HFFc6 (cell line): ENCODE measurements around the gene SCNM1. TPM values are rescaled to one million over a fixed set of nuclear protein-coding genes. Genes with fewer than 3 reads are reported as not detected.

Source experiments
- DNase-seq: peaks from one replicate; pipeline ENCODE4 v3.0.0-alpha.2; 2018
- H3K27ac Mint-ChIP-seq: 2 replicates; pipeline ENCODE4 v1.8.0; 2020; ENCODE audit warnings: mild to moderate bottlenecking, mixed read lengths
- H3K27me3 Mint-ChIP-seq: 2 replicates; pipeline ENCODE4 v1.8.0; 2021; ENCODE audit warnings: mild to moderate bottlenecking, moderate library complexity, mixed read lengths; ENCODE audit not compliant: insufficient read depth
- H3K36me3 Mint-ChIP-seq: 2 replicates; pipeline ENCODE4 v1.8.0; 2021; ENCODE audit warnings: low read depth, mixed read lengths
- H3K4me1 Mint-ChIP-seq: 2 replicates; pipeline ENCODE4 v1.8.0; 2020; ENCODE audit warnings: low read depth, mixed read lengths
- H3K4me3 Mint-ChIP-seq: 2 replicates; pipeline ENCODE4 v1.8.0; 2020; ENCODE audit warnings: mild to moderate bottlenecking, moderate library complexity, mixed read lengths
- H3K9me3 Mint-ChIP-seq: 2 replicates; pipeline ENCODE4 v1.8.0; 2020; ENCODE audit warnings: mild to moderate bottlenecking, mixed read lengths
- total RNA-seq, 6 experiments: library from RNA; stranded (reverse); fragmentation: NEBNext Ultra II Directional; extraction: Animal tissue kit (Norgen Biotek cat#: 25700); gene quantifications; 2 replicates in 1 of 6; 3 replicates in 5 of 6; pipeline ENCODE4 v1.2.3, GENCODE V29; 2021
- TF ChIP-seq, protein P1 (sequence below): fragments of 200-600 bp; sonication (generic); IDR thresholded peaks from 2 replicates; pipeline ENCODE4 v1.5.0; 2021; ENCODE audit warnings: antibody characterized with exemption, mild to moderate bottlenecking

SCNM1 gene
- total RNA-seq, 6 experiments from 2014 or later = 38.4 to 45.7 (median 41.5) TPM

DNA sequence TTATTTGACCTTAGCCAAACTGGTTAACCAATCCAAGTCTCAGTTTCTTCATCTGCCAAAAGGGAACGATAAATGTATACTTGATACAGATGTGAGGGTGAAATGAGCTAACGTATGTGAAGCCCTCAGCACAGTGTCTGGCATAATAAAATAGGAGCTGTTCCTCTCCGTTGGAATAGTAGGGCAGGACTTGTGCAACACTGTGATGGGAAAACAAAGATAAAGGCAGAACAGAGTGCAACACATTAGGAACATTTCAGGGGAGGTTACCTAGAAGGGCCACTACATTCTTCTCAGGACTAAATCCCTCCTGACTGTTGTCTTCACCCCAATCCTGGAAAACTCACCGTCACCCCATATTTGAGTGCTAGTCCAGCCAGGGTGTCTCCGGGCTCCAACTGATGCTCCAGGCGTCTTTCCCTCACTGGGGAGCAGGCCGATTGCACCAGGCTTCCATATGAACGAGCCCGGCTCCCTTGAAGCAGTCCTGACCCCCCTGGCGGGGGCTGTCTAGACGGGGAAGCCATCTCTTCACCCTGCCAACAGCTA lies 1.1 kb upstream of the SCNM1 start:
- peak overlapping the region; percentile 100 for H3K4me3 Mint-ChIP-seq
- no peak for DNase-seq
- H3K27me3 Mint-ChIP-seq = peaks cover 3% of the 10 kb centered on the region
- TF ChIP-seq, protein P1, sequence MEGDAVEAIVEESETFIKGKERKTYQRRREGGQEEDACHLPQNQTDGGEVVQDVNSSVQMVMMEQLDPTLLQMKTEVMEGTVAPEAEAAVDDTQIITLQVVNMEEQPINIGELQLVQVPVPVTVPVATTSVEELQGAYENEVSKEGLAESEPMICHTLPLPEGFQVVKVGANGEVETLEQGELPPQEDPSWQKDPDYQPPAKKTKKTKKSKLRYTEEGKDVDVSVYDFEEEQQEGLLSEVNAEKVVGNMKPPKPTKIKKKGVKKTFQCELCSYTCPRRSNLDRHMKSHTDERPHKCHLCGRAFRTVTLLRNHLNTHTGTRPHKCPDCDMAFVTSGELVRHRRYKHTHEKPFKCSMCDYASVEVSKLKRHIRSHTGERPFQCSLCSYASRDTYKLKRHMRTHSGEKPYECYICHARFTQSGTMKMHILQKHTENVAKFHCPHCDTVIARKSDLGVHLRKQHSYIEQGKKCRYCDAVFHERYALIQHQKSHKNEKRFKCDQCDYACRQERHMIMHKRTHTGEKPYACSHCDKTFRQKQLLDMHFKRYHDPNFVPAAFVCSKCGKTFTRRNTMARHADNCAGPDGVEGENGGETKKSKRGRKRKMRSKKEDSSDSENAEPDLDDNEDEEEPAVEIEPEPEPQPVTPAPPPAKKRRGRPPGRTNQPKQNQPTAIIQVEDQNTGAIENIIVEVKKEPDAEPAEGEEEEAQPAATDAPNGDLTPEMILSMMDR = no peak
- H3K4me1 Mint-ChIP-seq = peaks cover 24% of the 10 kb centered on the region
- H3K9me3 Mint-ChIP-seq = no peaks in the 10 kb centered on the region
- peak overlapping the region; percentile 98 for H3K27ac Mint-ChIP-seq
- H3K36me3 Mint-ChIP-seq = peaks cover 18% of the 10 kb centered on the region

DNA sequence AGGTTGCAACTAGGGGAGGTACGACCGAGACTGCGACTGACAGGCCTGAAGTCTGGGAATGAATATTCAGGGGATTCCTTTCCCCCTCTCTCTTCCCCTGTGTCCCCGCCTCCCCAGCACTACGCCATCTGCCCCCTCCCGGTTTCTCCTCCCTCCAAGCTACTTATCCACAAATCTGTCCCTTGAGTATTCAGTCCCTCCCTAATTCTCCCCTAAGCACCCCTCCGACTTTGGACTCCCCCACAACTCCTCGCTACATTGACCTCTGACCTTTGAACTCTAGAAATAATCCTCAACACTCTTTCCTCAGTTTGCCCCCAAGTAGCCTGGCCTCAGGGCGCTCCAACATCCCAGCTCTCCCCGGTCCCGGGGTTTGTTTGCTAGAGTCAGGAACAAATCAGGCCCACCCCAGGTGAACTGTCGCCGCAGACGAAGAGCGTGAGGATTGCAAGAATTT lies 635 bp upstream of the SCNM1 start:
- no peak for DNase-seq
- Mint-ChIP-seq H3K27me3 (peaks cover 3% of the 10 kb centered on the region), H3K36me3 (peaks cover 18% of the 10 kb centered on the region), H3K27ac (peak overlapping the region; percentile 98), H3K4me1 (peaks cover 24% of the 10 kb centered on the region), H3K9me3 (no peaks in the 10 kb centered on the region), H3K4me3 (peak overlapping the region; percentile 100)
- TF ChIP-seq, protein P1 = no peak

DNA sequence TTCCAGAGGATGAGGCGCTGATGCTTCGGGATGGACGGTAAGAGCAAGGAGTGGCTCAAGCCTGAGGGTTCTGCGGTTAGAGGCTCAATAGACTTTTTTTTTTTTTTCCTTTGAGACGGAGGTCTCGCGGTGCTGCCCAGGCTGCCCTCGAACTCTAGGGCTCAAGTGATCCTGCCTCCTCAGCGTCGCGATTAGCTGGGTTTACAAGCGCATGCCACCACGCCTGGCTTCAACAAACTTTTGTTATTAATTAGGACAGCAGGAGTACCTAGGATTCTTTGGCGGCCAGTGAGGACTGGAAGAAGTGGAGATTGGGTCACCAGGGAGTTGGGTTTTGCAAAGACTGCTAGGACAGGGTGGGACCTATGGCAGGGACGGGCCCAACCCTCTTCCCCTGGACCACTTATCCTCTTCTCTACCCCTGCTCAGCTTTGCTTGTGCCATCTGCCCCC lies 587 bp downstream of the SCNM1 start:
- Mint-ChIP-seq H3K4me3 (peak overlapping the region; percentile 100), H3K27me3 (peaks cover 3% of the 10 kb centered on the region), H3K9me3 (no peaks in the 10 kb centered on the region), H3K36me3 (peaks cover 18% of the 10 kb centered on the region), H3K4me1 (peaks cover 24% of the 10 kb centered on the region), H3K27ac (peak overlapping the region; percentile 98)
- peak; percentile 80 for DNase-seq
- TF ChIP-seq, protein P1 = no peak

DNA sequence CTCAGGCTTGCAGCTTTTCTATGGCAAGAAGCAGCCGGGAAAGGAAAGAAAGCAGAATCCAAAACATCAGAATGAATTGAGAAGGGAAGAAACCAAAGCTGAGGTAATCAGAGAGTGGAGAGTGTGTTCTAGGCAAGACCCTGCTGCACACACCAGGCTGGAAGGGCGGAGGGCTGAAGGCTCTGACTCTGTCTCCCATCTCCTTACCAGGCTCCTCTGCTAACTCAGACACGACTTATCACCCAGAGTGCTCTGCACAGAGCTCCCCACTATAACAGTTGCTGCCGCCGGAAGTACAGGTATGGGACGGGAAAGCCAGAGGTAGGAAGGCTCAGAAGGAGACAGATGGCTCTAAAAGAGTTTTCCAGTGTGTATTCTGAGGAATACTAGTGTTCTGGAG lies 1.2 kb downstream of the SCNM1 start:
- H3K36me3 Mint-ChIP-seq = peaks cover 18% of the 10 kb centered on the region
- H3K4me1 Mint-ChIP-seq = peaks cover 24% of the 10 kb centered on the region
- H3K4me3 Mint-ChIP-seq = peak overlapping the region; percentile 100
- TF ChIP-seq, protein P1 = no peak
- no peak for DNase-seq
- peaks cover 5% of the 10 kb centered on the region for H3K27me3 Mint-ChIP-seq
- H3K9me3 Mint-ChIP-seq = no peaks in the 10 kb centered on the region
- H3K27ac Mint-ChIP-seq = peak overlapping the region; percentile 98

DNA sequence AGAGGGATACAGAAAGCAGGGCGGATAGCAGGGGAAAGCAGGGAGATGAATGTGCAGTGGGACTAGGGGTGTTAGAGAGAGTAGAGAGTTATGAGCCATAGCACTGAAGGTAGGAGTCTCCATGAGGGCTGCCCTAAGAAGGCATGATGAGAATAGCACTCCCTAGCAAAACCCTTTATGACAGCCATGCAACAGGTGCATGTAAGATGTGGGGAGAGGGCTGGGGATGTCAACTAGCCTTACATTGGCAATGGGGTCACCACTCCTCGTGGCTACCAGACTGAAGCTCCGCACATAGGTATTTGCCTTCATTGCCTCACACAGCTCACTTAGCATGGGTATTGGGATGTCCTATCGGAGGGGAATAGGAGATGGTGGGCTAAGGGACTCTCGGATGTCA lies 5.2 kb downstream of the SCNM1 start:
- Mint-ChIP-seq H3K4me3 (no peak overlapping the region), H3K36me3 (peaks cover 10% of the 10 kb centered on the region), H3K27me3 (peaks cover 4% of the 10 kb centered on the region), H3K9me3 (no peaks in the 10 kb centered on the region), H3K27ac (no peak overlapping the region), H3K4me1 (peaks cover 13% of the 10 kb centered on the region)
- no peak for DNase-seq
- TF ChIP-seq, protein P1 = no peak
